H1 (cell line): ENCODE data around the gene JAM2. TPM values are rescaled to one million over a fixed set of nuclear protein-coding genes. Genes with fewer than 3 reads are reported as not detected.

Experiments
- CTCF ChIA-PET: fragments of 300-600 bp; sonication (Branson Sonifier 250); formaldehyde crosslinking; loops from one replicate; lab custom pipeline; 2021; ENCODE audit not compliant: partially characterized antibody; lab: Charles Lee
- POLR2A ChIA-PET: fragments of 300-600 bp; sonication (Branson Sonifier 250); formaldehyde crosslinking; loops from one replicate; lab custom pipeline; 2021; ENCODE audit warnings: inconsistent platforms; ENCODE audit not compliant: partially characterized antibody; lab: Charles Lee
- DNase-seq, 2 experiments: peaks; one replicate each; pipeline versions ENCODE4 v3.0.0 to v3.0.0-alpha.2; 2010 to 2022; ENCODE audit warnings: low spot score in 2 of 2, low read depth in 1 of 2, mixed read lengths in 1 of 2
- FAIRE-seq: peaks from 2 replicates; lab custom pipeline; 2011; peaks lifted over from hg19 to GRCh38; lab: Jason Lieb, UNC
- H2AFZ ChIP-seq: 2 replicates; pipeline ENCODE4 v1.8.1; 2012; ENCODE audit warnings: low read length, inconsistent platforms
- H2AK5ac ChIP-seq: 2 replicates; pipeline ENCODE4 v1.6.1; 2013; ENCODE audit warnings: low read depth, low read length
- H2BK120ac ChIP-seq: replicated peaks from 2 replicates; pipeline ENCODE3; 2013; ENCODE audit warnings: low read depth, low read length, inconsistent platforms
- H2BK12ac ChIP-seq: 2 replicates; pipeline ENCODE4 v1.6.1; 2013; ENCODE audit warnings: low read depth, low read length
- H2BK15ac ChIP-seq: 2 replicates; pipeline ENCODE4 v1.6.1; 2013; ENCODE audit warnings: low read length
- H2BK20ac ChIP-seq: 2 replicates; pipeline ENCODE4 v1.6.1; 2013; ENCODE audit warnings: low read length
- H2BK5ac ChIP-seq: 2 replicates; pipeline ENCODE4 v1.6.1; 2013; ENCODE audit warnings: low read depth, low read length
- H3K14ac ChIP-seq: 2 replicates; pipeline ENCODE4 v1.6.1; 2013; ENCODE audit warnings: inconsistent platforms; ENCODE audit not compliant: insufficient read length
- H3K18ac ChIP-seq: 2 replicates; pipeline ENCODE4 v1.6.1; 2013; ENCODE audit warnings: low read length; ENCODE audit errors: extremely low read depth
- H3K23ac ChIP-seq: 2 replicates; pipeline ENCODE4 v1.6.1; 2013; ENCODE audit warnings: inconsistent platforms; ENCODE audit not compliant: insufficient read length
- H3K23me2 ChIP-seq: 2 replicates; pipeline ENCODE4 v1.6.1; 2013; ENCODE audit warnings: low read depth, low read length
- H3K27ac ChIP-seq: 2 replicates; pipeline ENCODE4 v1.6.1; 2011; ENCODE audit warnings: low read depth, low read length, inconsistent platforms
- H3K27me3 ChIP-seq, 4 experiments: replicated peaks in 1 of 4; 1 replicate in 1 of 4; 2 replicates in 3 of 4; pipeline versions ENCODE4 v1.6.1 to v1.8.1; 2011 to 2013; ENCODE audit warnings: low read length in 3 of 4, mild to moderate bottlenecking in 3 of 4, inconsistent platforms in 2 of 4, mixed read lengths in 2 of 4, moderate library complexity in 1 of 4; ENCODE audit not compliant: control insufficient read depth in 3 of 4, insufficient read depth in 3 of 4; ENCODE audit errors: extremely low read depth in 1 of 4
- H3K36me3 ChIP-seq, 4 experiments: 2 replicates each; pipeline versions ENCODE4 v1.6.1 to v1.8.1; 2011 to 2013; ENCODE audit warnings: mild to moderate bottlenecking in 4 of 4, low read length in 3 of 4, moderate library complexity in 2 of 4, control low read depth in 1 of 4, inconsistent platforms in 1 of 4; ENCODE audit not compliant: insufficient read depth in 4 of 4, control insufficient read depth in 2 of 4
- H3K4ac ChIP-seq: replicated peaks from 2 replicates; pipeline ENCODE3; 2013; ENCODE audit warnings: low read length, low read depth, mixed read lengths, inconsistent platforms; ENCODE audit not compliant: insufficient read length
- H3K4me1 ChIP-seq, 4 experiments: replicated peaks in 1 of 4; 1 replicate in 1 of 4; 2 replicates in 3 of 4; pipeline versions ENCODE4 v1.6.1 to v1.8.1; 2011 to 2013; ENCODE audit warnings: low read length in 3 of 4, inconsistent platforms in 2 of 4, mixed read lengths in 1 of 4; ENCODE audit not compliant: insufficient read depth in 4 of 4, control insufficient read depth in 3 of 4
- H3K4me2 ChIP-seq, 2 experiments: 2 replicates each; pipeline versions ENCODE4 v1.6.1 to v1.8.1; 2011 to 2013; ENCODE audit warnings: low read depth in 2 of 2, low read length in 2 of 2, control low read depth in 1 of 2, inconsistent platforms in 1 of 2, mild to moderate bottlenecking in 1 of 2; ENCODE audit not compliant: insufficient read depth in 1 of 2
- H3K4me3 ChIP-seq, 4 experiments: fragments of 200-600, 300-600 bp in 1 of 4; sonication (generic), shearing (Covaris generic), sonication (Bioruptor Twin) in 1 of 4; 2 replicates each; pipeline versions ENCODE4 v1.5.1 to v1.8.1; 2011 to 2016; ENCODE audit warnings: low read length in 4 of 4, low read depth in 3 of 4, control low read depth in 2 of 4, inconsistent platforms in 2 of 4, mild to moderate bottlenecking in 2 of 4, mixed read lengths in 1 of 4, moderate library complexity in 1 of 4; ENCODE audit not compliant: insufficient read depth in 2 of 4; ENCODE audit errors: extremely low read depth in 1 of 4
- H3K56ac ChIP-seq: replicated peaks from 2 replicates; pipeline ENCODE3; 2013; ENCODE audit warnings: low read depth, mild to moderate bottlenecking, mixed read lengths, low read length, inconsistent platforms; ENCODE audit not compliant: insufficient read length
- H3K79me1 ChIP-seq: 2 replicates; pipeline ENCODE4 v1.6.1; 2013; ENCODE audit warnings: low read depth, low read length, control low read depth
- H3K79me2 ChIP-seq, 2 experiments: 2 replicates each; pipeline versions ENCODE4 v1.6.1 to v1.8.1; 2012 to 2013; ENCODE audit warnings: low read length in 2 of 2, mild to moderate bottlenecking in 2 of 2, inconsistent platforms in 1 of 2; ENCODE audit not compliant: insufficient read depth in 2 of 2, control insufficient read depth in 1 of 2
- H3K9ac ChIP-seq, 4 experiments: replicated peaks in 1 of 4; 1 replicate in 1 of 4; 2 replicates in 3 of 4; pipeline versions ENCODE4 v1.6.1 to v1.8.1; 2011 to 2013; ENCODE audit warnings: low read depth in 3 of 4, low read length in 3 of 4, control low read depth in 2 of 4, mild to moderate bottlenecking in 2 of 4, moderate library complexity in 2 of 4, inconsistent platforms in 1 of 4; ENCODE audit errors: extremely low read depth in 1 of 4
- H3K9me3 ChIP-seq, 2 experiments: 2 replicates each; pipeline versions ENCODE4 v1.6.1 to v1.8.1; 2012 to 2013; ENCODE audit warnings: mild to moderate bottlenecking in 2 of 2, moderate library complexity in 2 of 2, control low read depth in 1 of 2, inconsistent platforms in 1 of 2, low read depth in 1 of 2, low read length in 1 of 2, mixed read lengths in 1 of 2; ENCODE audit not compliant: insufficient read depth in 2 of 2
- H4K20me1 ChIP-seq, 2 experiments: replicated peaks in 1 of 2; 2 replicates each; pipeline versions ENCODE3 to v1.8.1; 2011 to 2013; ENCODE audit warnings: inconsistent platforms in 2 of 2, low read length in 2 of 2, mild to moderate bottlenecking in 1 of 2; ENCODE audit not compliant: insufficient read depth in 2 of 2, control insufficient read depth in 1 of 2
- H4K5ac ChIP-seq: 2 replicates; pipeline ENCODE4 v1.6.1; 2013; ENCODE audit warnings: low read length, low read depth, mixed read lengths, inconsistent platforms; ENCODE audit not compliant: insufficient read length
- H4K8ac ChIP-seq: 2 replicates; pipeline ENCODE4 v1.8.0; 2013; ENCODE audit warnings: mild to moderate bottlenecking, moderate library complexity, low read length, inconsistent platforms; ENCODE audit not compliant: insufficient read depth; ENCODE audit errors: extremely low read depth
- H4K91ac ChIP-seq: replicated peaks from 2 replicates; pipeline ENCODE3; 2013; ENCODE audit warnings: low read length, mixed read lengths, inconsistent platforms; ENCODE audit not compliant: insufficient read length
- CREB1 ChIP-seq: IDR thresholded peaks from 2 replicates; pipeline ENCODE4 v1.6.1; 2012; ENCODE audit warnings: inconsistent platforms
- JUN ChIP-seq: IDR thresholded peaks from 2 replicates; pipeline ENCODE4 v1.6.1; 2011; ENCODE audit warnings: low read depth, mild to moderate bottlenecking, improper control_type of control experiment, low read length
- POLR2AphosphoS5 ChIP-seq: IDR thresholded peaks from 2 replicates; pipeline ENCODE4 v1.6.1; 2011; ENCODE audit warnings: low read depth, low read length
- WGBS, 2 experiments: shearing (Covaris generic) in 1 of 2; methylation state at CpG; one replicate each; pipeline versions ENCODE4 v1.1.6 to v1.1.7; 2013 to 2015; ENCODE audit warnings: low lambda C conversion rate in 2 of 2, mixed read lengths in 2 of 2, inconsistent platforms in 1 of 2, low coverage in 1 of 2, missing lambda C conversion rate in 1 of 2; ENCODE audit not compliant: insufficient replicate concordance in 2 of 2, insufficient coverage in 1 of 2, insufficient read length in 1 of 2; ENCODE audit errors: extremely low coverage in 1 of 2, missing lambda C conversion rate in 1 of 2; 5-methylcytosine and 5-hydroxymethylcytosine counted together
- polyA plus RNA-seq, 7 experiments: library from polyadenylated mRNA; depleted of rRNA in 3 of 7; stranded (reverse) in 5 of 7; unstranded in 2 of 7; fragments of >200 nt in 5 of 7; fragments of 200-250 nt in 2 of 7; gene quantifications; 1 replicate in 5 of 7; 2 replicates in 1 of 7; 4 replicates in 1 of 7; pipeline versions ENCODE4 v1.2.1 to v1.2.3, GENCODE V29; 2011 to 2013; ENCODE audit warnings: missing spikeins in 2 of 7, mixed read lengths in 2 of 7
- total RNA-seq: library from RNA; stranded (reverse); fragmentation: NEBNext Ultra II Directional; extraction: Animal tissue kit (Norgen Biotek cat#: 25700); gene quantifications from 2 replicates; pipeline ENCODE4 v1.2.1, GENCODE V29; 2021

JAM2 gene
- total and polyA plus RNA-seq, 2 of the 8 experiments (the other 6 are each of a cell fraction or from before 2014, with no cell fraction given), result 4.9 to 9.5 TPM

DNA sequence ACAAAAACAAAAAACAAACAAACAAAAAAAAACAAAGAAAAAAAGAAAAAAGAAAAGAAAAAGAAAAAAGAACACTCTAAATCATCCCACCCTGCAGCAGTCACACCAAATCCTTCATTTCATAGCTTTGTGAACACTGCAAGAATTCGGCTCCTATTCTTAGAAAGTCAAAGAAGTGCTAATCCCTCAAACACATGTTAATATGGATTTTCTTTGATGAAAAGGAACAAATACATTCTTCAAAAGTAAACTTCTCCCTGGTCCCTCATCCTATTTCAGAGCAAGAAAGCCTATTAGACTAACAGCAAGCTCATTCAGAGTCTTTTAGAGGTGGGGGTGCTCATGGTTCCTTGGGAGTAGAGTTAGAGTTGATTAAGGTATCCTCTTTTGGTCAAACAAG lies 24.6 kb upstream of the JAM2 start:
- Histone ChIP-seq H3K4me2 (no peak overlapping the region), H3K14ac (no peak overlapping the region), H4K5ac (no peak overlapping the region), H3K79me1 (no peaks in the 10 kb centered on the region), H3K56ac (no peak overlapping the region), H3K23me2 (no peaks in the 10 kb centered on the region; the same call in 1 of the 2 replicates), H3K36me3 (no peaks in the 10 kb centered on the region), H3K9me3 (no peaks in the 10 kb centered on the region), H2BK5ac (no peak overlapping the region), H3K27ac (no peak overlapping the region), H2BK15ac (no peak overlapping the region), H2AFZ (no peak overlapping the region), H3K4ac (no peak overlapping the region), H4K8ac (no peak overlapping the region), H3K23ac (no peak overlapping the region), H4K91ac (no peak overlapping the region), H3K4me1 (no peaks in the 10 kb centered on the region), H3K18ac (no peak overlapping the region), H2AK5ac (no peak overlapping the region), H3K4me3 (no peak overlapping the region), H3K79me2 (no peaks in the 10 kb centered on the region), H4K20me1 (no peaks in the 10 kb centered on the region), H2BK20ac (no peak overlapping the region), H2BK120ac (no peak overlapping the region), H3K27me3 (no peaks in the 10 kb centered on the region), H2BK12ac (no peak overlapping the region), H3K9ac (no peak overlapping the region)
- WGBS, 2 experiments, result 91% methylated on average over 1 of the region's 1 CpG; no CpG with 5 or more reads in 1 of the 2 experiments
- no peak for FAIRE-seq
- no peak for DNase-seq
- ChIA-PET POLR2A (interaction anchor here (0.7 kb wide), 1 partner anchor 122 kb away, joined by 3 read pairs; no protein-coding TSS in a partner anchor), CTCF (no interaction called here)
- TF ChIP-seq JUN (no peak), CREB1 (no peak), POLR2AphosphoS5 (no peak)
